Prostate gland (tissue), 2 donors: Measurements from ENCODE around the gene SQSTM1.
"Not testable (repeated sequence)": the region's sequence is repeated elsewhere in the genome, so short reads cannot be mapped to it uniquely, and the experiment has no call there.

Experiments used
- POLR2A ChIP-seq: fragments of 450-650 bp; IDR thresholded peaks from one replicate; pipeline ENCODE4 v1.6.1; 2016; ENCODE audit warnings: antibody characterized with exemption, mild to moderate bottlenecking
- TF ChIP-seq, protein P1 (sequence below), 4 experiments: fragments of 200-600 bp in 2 of 4; fragments of 450-650 bp in 2 of 4; sonication (generic) in 2 of 4; IDR thresholded peaks; 1 replicate in 3 of 4; 2 replicates in 1 of 4; pipeline ENCODE4 v1.5.1; 2016 to 2019; ENCODE audit warnings: antibody characterized with exemption in 4 of 4, mild to moderate bottlenecking in 2 of 4, moderate library complexity in 2 of 4

DNA sequence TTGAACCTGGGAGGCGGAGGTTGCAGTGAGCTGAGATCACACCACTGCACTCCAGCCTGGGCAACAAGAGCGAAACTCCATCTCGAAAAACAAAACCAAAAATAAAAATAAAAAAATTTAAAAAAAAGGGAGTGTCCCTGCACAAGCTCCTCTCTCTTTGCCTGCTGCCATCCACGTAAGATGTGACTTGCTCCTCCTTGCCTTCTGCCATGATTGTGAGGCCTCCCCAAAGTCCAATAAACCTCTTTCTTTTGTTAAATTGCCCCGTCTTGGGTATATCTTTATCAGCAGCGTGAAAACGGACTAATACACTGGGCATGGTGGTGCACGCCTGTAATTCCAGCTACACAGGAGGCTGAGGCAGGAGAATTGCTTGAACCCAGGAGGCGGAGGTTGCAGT is 31.4 kb upstream of the SQSTM1 start:
- TF ChIP-seq POLR2A: not testable (repeated sequence)
- TF ChIP-seq, protein P1, sequence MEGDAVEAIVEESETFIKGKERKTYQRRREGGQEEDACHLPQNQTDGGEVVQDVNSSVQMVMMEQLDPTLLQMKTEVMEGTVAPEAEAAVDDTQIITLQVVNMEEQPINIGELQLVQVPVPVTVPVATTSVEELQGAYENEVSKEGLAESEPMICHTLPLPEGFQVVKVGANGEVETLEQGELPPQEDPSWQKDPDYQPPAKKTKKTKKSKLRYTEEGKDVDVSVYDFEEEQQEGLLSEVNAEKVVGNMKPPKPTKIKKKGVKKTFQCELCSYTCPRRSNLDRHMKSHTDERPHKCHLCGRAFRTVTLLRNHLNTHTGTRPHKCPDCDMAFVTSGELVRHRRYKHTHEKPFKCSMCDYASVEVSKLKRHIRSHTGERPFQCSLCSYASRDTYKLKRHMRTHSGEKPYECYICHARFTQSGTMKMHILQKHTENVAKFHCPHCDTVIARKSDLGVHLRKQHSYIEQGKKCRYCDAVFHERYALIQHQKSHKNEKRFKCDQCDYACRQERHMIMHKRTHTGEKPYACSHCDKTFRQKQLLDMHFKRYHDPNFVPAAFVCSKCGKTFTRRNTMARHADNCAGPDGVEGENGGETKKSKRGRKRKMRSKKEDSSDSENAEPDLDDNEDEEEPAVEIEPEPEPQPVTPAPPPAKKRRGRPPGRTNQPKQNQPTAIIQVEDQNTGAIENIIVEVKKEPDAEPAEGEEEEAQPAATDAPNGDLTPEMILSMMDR (IDR thresholded peaks at IDR 0.05): not testable (repeated sequence)
